Stimulated activated CD4-positive, alpha-beta T cell treated with anti-CD3 and anti-CD28 coated beads, Interleukin-4, amount 100 ng/mL, for 4 hours (primary cell): ENCODE results near the gene ZSCAN18.
A peak's percentile ranks its signal among the peaks of the same experiment; 100 is the strongest.
"Not testable (repeated sequence)": the region's sequence is repeated elsewhere in the genome, so short reads cannot be mapped to it uniquely, and the experiment has no call there.

Source experiments
- DNase-seq, 2 experiments: peaks; one replicate each; pipeline ENCODE4 v3.0.0-alpha.2; 2020

ZSCAN18 gene, protein sequence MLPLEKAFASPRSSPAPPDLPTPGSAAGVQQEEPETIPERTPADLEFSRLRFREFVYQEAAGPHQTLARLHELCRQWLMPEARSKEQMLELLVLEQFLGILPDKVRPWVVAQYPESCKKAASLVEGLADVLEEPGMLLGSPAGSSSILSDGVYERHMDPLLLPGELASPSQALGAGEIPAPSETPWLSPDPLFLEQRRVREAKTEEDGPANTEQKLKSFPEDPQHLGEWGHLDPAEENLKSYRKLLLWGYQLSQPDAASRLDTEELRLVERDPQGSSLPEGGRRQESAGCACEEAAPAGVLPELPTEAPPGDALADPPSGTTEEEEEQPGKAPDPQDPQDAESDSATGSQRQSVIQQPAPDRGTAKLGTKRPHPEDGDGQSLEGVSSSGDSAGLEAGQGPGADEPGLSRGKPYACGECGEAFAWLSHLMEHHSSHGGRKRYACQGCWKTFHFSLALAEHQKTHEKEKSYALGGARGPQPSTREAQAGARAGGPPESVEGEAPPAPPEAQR

DNA sequence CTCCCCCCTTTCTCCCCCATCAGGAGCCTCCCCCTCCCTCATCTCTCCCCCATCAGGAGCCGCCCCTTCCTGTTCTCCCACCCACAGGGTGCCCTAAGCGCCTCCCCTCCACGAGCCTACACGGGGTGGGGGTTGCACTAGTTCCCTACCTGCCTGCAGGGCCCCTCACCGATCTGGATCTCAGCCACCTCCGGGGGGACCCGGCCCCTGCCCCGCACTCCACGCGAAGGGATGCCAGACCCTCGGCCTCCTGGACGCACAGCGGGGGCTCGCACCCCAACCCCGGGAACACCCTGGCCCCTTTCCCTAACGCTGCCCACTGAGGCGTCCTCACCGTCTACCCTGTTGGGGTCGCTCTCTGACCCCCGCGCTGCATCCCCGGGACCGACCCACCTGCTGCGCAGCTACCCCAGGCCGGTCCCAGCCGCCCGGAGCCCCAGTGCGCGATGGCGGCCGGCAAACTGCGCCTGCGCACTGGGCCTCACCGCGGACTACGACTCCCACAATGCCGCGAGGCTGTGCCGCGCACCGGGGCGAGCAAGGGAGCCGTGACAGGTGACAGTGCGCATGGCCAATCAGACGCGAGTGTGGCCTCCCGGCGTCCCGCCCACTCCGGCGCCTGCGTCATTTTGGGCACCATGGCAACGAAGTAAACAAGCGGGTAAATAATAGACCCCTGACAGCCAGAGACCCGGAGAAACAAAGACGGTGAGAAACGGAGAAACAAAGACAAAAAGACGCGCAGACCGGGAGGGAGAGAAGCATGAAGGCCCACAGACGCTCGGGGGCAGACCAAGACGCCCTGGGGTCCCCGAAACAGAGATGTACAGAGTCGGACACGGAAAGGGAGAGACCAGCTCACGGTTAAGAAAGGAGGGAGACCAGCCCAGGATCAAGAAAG lies at the start of gene ZSCAN18:
TSS of gene ZSCAN18 (minus strand) at position 451 of the 901 bp plus-strand sequence. CDS start 7,964 bp downstream, outside the sequence.
- peak; percentile 91 to 97 for DNase-seq

- DNase-seq: not testable (repeated sequence)
Observed at GRCh38 chr19:58147475-58147874, 49.4 kb upstream of the ZSCAN18 start.

DNA sequence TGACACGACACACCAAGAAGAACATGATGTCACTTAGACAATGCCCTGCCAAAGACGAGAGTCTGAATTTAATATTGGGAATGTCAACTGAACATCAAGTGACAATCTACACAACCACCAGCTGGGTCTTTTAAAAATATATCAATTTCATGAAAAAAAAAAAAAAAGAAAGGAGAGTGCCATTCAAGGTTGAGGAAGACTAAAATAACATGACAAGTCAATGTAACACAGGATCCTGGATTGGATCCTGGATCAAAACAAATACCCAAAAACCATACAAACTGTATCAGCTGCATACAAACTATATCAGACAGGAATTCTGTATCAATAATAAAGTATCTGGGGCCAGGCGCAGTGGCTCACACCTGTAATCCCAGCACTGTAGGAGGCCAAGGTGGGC lies 47.8 kb upstream of the ZSCAN18 start:
- no peak for DNase-seq

- DNase-seq: no peak
Observed at GRCh38 chr19:58134244-58134643, 36.2 kb upstream of the ZSCAN18 start.

DNA sequence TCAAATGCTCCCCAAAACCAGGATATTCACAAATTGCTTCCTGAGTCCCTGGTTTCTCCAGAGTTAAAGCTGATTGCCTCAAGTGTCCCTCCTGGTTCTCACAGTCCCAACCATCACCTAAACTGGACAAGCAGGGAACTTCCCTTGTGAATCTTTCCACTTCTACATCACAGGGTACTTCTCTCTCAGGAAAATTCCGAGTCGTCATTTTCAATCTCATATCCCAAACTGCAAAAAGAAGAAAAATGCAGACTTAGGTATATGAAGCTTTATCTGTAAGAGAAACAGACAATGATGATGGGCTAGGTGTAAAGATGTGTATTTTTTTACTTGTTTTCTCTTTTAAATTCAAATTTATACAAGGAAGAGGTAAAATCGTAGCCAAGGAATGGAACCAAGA lies 31.3 kb upstream of the ZSCAN18 start:
- no peak for DNase-seq

DNA sequence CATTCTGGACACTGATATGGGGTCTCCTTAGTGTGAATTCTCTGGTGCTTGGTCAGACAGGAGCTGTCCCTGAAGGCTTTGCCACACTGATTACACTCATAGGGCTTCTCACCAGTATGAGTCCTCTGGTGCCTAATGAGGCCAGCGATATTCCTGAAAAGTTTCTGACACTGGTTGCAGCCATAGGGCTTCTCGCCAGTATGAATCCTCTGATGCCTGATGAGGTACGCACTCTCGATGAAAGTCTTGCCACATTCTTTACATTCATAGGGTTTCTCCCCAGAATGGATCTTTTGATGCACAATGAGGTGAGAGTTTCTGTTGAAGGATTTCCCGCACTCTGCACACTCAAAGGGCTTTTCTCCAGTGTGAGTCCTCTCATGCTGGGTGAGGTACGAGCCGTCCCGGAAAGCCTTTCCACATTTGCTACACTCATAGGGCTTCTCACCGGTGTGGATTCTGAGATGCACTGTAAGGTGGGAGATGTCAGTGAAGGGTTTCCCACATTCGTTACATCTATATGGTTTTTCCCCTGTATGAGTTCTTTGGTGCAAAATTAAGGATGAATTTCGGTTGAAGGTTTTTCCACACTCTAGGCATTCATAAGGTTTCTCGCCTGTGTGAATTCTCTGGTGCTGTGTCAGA lies 30.1 kb upstream of the ZSCAN18 start:
- no peak for DNase-seq

- no peak for DNase-seq
Observed at GRCh38 chr19:58123354-58123753, 25.3 kb upstream of the ZSCAN18 start.

DNA sequence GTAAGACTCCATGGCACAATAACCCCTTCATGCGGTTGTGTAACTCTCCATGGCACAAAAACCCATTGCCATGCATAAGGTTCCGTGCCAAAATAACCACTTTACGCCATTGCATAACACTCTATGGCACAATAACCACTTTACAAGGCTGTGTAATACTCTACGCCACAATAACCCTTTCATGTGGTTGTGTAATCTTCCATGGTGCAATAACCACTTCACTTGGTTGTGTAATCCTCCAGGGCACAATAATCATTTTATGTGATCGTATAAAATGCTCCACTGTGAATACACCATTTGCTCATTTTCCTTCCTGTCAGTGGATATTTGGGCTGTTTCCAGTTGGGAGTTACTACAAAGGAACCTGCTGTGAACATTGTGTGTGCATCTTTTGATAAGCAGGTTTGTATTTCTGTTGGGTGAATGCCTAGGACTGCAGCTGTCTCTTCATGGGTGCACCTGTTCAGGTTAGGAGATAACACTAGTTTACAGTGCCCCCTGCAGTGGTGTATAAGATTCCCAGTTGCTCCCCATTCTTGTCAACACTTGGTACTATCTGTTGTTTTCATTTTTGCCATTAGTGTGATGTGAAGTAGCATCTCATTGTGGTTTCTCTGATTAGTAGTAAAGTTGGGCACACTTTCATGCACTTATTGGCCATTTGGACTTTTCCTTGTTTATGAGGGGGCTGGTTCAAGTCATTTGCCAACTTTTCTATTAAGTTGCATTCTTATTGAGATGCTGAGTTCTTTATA lies 21.1 kb upstream of the ZSCAN18 start:
- no peak for DNase-seq

GRCh38 chr19:58117841-58118575 lies 20.0 kb upstream of the ZSCAN18 start:
- DNase-seq: no peak

DNA sequence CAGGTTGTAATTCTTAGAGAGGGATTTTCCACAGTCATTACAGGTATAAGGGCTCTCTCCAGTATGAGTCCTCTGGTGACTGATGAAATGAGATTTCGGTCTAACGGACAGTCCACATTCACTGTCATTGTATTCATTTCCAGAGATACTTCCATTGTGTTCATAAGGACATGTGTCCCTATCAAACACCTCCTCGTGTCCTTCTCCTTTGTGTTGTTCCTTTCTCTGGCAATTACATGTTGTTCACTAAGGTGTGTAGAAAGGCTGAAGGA lies 10.5 kb upstream of the ZSCAN18 start:
- no peak for DNase-seq

- no peak for DNase-seq
Observed at GRCh38 chr19:58107778-58108545, 9.9 kb upstream of the ZSCAN18 start.

GRCh38 chr19:58098682-58098998 lies 609 bp upstream of the ZSCAN18 start:
- no peak for DNase-seq

GRCh38 chr19:58097349-58097748 lies 682 bp downstream of the ZSCAN18 start:
- no peak for DNase-seq

GRCh38 chr19:58096884-58097283 lies 1.1 kb downstream of the ZSCAN18 start:
- DNase-seq: no peak

DNA sequence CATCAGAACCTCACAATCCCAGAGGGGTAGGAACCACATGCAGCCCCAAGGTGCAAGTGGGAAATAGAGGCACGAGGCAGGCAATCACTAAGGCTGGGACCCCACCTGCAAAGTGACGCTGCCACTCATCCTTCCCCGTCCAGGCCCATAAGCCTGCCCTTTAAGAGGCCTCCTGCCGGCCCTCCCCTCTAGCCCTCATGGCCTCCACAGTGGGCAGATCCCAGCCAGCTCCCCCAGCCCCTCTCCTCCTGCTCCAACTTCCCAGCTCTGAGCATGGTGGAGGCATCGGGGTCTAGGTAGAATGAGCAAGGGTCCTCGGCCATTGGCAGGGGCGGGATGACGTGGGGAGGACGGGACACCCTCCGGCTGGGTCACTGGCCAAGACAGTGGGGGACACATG lies 2.7 kb downstream of the ZSCAN18 start:
- no peak for DNase-seq

DNA sequence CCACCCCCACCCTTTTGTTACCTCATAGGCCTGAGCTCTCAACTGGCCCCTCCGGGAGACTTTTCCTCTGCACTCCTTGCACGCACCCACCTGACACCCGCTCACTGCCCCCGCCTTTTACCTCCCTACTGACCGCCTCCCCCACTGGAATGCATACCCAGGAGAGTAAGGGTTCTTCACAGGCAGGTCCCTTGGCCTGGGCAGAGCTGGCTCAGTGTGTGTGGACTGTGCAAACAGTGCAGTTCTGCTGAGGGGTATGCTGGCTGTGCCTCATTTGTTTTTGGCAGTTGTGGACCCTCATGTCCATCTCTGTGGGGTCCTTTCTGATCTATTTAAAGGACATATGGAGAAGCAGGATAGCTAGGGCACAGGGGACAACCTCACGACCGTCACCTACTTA lies 5.0 kb downstream of the ZSCAN18 start:
- DNase-seq: no peak

GRCh38 chr19:58091251-58091995 lies 6.6 kb downstream of the ZSCAN18 start:
- no peak for DNase-seq

- DNase-seq: no peak
Observed at GRCh38 chr19:58089846-58090245, 8.2 kb downstream of the ZSCAN18 start.

DNA sequence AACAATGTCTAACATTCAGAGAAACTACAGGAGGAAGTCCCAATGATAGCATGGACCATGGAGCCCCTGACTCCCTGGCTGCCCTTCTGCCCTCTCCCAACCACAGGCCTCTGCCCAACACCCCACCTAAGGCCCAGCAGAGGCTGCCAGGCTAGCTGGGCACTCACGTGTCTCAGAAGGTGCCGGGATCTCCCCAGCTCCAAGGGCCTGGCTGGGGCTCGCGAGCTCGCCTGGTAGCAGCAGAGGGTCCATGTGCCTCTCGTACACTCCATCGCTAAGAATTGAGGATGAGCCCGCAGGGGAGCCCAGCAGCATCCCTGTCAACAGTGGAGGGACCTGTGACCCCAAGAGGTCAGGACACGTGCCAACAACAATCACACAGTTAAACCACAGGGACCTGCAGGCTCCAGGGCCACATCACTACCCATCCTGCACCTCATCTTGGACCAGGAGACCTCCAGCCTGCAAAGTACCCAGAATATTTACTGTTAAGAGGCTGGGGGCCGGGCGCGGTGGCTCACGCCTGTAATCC lies 9.4 kb downstream of the ZSCAN18 start:
- no peak for DNase-seq
